H4 (cell line): ENCODE results near the gene ASAP2. TPM values are rescaled to one million over a fixed set of nuclear protein-coding genes. Genes with fewer than 3 reads are reported as not detected.

Source experiments
- DNase-seq: peaks from one replicate; pipeline ENCODE4 v3.0.0-alpha.2; 2015; ENCODE audit warnings: low spot score
- total RNA-seq: library from RNA; depleted of rRNA; stranded (reverse); fragments of >200 nt; shearing (Covaris generic); gene quantifications from 2 replicates; pipeline ENCODE4 v1.2.3, GENCODE V29; 2014

The ASAP2 gene
- total RNA-seq, 1 experiment from 2014 or later = 10.4 TPM

GRCh38 chr2:9345997-9346396, 139.4 kb downstream of the ASAP2 start:
- DNase-seq = no peak

DNA sequence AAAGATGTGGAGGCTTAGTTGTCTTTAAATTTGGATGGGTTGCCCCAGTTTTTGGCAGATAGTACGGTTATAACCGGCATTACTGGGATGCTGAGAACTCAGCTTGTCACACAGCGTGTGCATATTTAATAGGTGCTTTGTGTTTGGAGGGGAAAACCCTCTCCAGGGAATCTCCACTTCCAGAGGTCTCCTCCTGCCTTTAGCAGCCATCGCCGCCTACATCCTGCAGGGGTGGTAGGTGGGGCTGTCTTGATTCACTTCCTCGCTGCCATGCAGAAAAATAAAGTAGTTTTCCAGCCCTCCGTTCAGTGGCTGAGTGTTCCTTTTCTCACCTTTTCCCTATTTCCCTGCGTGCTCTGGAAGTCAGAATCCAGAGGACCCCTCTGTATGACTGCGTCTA, 140.3 kb downstream of the ASAP2 start:
- no peak for DNase-seq

DNA sequence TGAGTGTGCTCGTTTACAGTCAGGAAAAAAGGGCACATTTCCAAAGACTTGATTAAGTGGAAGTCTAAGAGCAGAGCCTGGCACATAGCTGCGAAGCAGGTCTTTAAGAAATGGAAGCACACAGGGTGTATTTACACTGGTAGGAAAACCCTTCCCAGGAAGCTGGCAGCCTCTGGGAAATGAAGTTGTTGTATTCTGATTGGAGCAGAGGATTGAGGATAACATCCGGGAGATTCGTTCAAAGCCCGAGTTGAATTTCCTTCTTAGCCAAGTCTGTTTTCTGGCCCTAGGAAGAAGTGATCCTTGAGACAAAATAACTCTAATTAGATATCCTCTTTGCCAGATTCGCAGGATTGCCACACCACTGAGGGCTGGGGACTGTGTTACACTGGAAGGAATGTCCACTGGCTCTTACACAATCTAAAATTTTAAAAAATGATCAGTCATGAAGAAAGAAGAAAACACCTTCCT, 140.8 kb downstream of the ASAP2 start:
- no peak for DNase-seq

DNA sequence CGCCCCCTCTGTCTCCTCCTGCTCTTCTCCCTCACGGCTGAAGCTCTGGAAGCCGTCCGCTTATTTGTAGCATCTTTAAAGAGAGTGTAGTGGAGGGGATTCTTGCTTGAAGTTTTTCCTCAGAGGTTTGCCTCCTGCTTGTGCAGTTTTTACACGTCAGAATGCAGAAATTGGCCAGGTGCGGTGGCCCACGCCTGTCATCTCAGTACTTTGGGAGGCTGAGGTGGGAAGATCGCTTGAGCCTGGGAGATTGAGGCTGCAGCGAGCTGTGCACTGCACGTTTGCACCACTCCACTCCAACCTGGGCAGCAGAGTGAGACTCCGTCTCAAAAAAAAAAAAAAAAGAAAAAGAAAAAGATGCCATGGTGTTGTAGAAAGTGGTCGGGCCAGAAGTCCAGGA, 147.7 kb downstream of the ASAP2 start:
- DNase-seq = no peak

DNA sequence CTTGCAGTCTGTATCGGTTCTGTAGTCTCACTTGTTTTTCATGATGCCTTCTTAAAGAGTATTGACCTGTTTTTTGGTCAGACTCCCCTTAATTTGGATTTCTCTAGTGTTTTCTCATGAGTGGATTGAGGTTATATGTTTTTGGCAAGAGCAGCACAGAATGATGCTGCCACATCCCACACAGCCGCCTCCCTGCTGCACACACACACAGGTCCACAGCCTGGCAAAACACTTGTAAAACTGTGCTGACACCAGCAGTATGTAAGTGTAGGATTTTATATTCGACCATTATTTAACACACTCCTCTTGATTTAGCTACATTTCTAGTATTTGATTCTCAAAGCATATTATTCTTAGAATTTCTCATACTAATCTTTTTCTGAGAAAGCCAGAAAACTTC, 148.7 kb downstream of the ASAP2 start:
- no peak for DNase-seq

DNA sequence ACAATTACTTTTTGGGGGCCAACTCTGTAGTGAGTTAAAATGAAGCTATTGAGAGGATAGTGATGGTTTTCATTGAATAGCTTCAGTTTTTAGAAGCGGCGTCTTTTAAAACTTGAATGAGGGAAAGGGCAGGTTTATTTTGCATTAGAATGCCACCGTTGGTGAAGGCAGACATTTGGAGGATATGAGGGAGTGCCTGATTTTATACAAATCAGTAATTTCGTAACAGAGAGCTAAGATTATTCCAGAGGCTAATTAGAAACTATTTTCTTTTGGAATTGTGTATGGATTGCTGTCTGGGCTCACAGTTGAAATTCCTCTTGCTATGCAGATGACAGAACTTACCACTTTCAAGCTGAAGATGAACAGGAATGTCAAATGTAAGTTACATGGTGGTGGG, 149.1 kb downstream of the ASAP2 start:
- DNase-seq = no peak

DNA sequence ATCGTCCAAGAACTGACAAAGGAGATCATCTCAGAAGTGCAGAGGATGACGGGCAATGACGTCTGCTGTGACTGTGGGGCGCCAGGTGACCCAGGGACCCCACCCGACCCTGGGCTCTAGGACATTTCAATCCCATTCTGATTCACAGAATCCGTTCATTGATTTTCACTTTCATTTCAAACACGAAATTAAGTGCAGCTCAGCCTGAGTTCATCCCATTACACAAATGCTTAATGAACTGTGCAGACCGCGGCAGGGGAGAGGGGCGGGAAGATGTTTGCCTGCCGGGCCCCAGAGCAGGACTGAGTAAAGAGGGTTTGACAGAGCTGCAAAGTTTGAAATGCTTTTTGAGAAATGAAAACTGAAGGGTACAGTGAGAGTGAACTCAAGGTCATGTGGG, 149.6 kb downstream of the ASAP2 start:
- no peak for DNase-seq

DNA sequence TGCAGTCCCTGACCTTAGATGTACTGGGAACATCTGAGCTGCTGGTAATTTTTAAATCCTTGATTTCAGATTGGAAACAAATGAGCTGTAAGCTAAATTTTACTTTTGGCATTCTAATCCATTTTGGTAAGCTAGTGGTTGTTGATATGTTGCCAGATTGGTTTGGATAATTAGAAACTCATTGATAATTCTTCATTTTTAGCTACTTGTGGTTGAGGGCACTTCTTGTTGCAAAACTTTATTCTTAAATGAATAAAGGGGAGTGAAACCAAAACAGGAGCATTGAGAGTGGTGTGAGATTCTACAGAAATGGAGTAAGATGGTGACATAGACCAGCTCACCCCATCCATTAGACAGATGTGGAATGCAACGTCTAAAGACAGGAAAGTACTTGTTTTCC, 152.2 kb downstream of the ASAP2 start:
- no peak for DNase-seq

DNA sequence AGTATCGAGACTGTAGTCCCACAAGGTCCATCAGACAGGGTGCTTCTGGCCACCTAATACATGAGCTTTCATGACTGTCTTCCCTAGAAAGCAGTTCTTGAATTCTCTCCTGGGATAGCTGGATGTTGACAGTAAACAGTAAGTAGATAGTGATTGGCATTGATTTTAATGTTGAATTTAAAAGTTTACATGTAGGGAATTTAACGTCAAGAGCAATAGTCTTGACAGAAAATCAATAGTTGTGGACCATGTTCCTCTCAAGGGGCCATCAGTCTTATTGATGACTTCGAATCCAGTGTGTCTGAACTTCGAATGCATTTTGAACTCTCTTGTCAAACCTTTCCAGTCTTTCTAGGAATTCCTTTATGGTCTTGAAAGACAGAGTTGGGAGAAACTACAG, 152.9 kb downstream of the ASAP2 start:
- no peak for DNase-seq

DNA sequence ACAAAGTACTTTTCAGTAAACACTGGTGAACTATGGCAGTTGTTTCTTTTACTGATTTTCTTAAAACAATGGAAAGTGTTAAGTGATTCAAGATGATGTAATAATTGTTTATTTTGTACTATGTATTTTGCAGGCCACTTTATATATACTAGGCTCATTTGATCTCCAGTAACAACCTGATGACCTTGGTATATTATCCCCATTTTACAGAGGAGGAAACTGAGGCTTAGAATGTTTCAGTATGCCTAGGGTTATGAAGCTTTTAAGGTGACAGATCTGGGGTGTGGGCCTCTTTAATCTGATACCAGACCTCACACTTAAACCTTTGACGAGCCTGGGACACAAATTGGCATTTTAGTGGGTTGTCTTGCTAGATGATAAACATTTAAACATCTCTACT, 153.5 kb downstream of the ASAP2 start:
- no peak for DNase-seq

DNA sequence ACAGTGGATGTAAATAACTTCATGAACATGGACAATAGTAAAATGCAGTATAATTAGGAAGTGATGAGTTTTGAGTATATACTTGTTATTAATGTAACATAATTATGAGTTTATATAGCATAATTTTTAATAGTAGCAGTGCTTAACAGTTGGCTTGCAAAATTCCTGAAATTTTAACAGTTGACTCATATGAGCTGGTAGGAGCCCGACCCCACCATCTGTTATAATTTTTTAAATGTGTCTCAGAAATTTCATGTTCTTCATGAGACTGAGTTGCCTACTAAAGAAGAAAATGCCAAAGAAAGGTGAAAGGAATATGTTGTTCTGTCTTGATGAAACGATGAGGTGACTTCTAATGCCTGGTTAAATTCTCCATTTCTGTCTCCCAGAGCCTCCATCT, 154.1 kb downstream of the ASAP2 start:
- DNase-seq = no peak

DNA sequence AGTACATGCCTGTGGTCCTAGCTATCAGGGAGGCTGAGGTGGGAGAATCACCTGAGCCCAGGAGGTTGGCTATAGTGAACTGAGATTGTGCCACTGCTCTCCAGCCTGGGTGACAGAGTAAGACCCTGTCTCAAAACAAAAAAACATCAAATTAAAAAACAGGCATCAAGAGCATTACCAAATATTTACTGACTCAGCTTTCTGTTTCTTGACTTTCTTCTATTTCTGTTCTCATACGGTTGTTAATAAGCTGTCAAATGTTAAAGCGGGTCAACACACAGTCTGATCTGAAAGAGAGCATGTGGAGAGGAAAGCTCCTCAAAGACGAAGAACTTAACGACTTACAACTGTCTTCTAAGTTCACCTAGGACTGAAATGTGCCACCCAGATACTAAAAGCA, 157.8 kb downstream of the ASAP2 start:
- DNase-seq = no peak

DNA sequence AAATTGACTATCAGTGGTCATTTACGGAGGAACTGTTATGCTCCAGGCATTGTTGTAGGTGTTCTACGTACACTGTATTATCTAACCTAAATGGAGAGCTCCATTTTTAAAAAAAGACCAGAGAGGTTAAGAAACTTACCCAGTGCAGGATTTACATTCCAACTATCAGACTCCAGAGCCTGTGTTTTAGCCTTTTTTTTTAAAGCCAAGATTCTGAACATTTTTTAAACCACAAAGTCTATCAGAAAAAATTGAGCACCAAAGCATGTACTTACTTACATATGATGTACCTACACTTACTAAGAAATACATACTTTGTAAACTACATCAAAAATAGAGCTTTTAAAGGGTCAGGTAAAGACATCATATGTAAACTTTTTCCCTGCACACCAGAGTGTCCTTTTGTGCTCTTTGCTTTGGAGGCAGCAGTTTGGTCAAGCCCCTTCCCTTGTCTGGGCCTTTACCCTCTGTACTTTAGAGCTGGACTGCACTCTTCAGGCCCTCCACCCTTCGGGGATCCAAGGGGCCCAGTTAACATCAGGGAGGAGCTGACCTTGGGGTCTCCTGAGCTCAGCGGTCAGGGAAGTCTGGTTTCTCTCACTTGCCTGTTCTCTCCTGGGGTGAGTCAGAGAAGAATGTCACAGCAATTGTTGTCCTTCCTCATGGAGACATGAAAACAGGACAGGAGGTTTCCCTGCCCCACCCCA, 158.3 kb downstream of the ASAP2 start:
- DNase-seq = no peak

DNA sequence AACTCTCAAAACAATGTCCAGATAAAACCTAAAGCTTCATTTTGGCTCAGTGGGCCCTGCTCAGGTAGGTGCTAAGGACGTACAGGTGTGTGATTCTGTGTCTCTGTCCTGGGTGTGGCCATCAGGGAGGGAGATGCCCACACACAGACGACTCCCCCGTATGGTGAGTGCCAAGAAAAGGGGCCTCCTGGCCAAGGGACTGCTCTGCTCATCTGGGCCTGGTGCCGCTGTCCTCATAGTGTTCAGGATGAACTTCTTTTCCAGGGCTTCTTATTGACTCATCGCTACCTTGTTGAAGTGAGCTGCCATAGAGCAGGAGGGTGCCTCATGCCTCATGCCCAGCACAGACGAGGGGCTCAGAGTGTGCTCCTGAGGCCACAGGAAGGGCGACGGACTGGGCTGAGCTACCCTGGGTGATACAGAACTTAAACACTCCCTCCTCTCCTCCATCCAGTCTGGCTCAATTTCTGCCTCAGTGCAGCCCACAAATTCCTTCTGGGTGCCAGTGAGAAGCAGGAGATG, 158.9 kb downstream of the ASAP2 start:
- no peak for DNase-seq

DNA sequence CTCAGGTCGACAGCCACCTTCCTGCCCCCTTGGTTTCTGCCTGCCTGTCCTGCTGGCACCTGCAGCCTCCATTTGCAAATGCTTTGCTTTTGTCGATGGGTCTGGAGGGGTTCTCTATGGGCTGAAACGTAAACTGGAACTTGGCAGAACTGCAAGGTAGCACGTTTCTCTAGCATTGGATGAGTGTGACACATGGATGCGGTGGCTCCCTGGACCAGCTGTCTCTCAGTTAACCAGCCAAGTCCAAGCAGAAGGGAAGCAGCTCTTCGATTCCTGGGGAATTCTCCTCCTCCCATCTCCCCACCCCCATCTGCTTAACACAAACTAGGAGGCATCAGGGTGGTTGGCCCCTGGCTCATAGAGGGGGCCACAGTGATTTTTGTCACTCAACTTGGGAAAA, 159.4 kb downstream of the ASAP2 start:
- no peak for DNase-seq

GRCh38 chr2:9370746-9371145, 164.1 kb downstream of the ASAP2 start:
- no peak for DNase-seq

GRCh38 chr2:9373047-9373446, 166.4 kb downstream of the ASAP2 start:
- DNase-seq = no peak

- no peak for DNase-seq
Measured at GRCh38 chr2:9373476-9373875, 166.9 kb downstream of the ASAP2 start.

DNA sequence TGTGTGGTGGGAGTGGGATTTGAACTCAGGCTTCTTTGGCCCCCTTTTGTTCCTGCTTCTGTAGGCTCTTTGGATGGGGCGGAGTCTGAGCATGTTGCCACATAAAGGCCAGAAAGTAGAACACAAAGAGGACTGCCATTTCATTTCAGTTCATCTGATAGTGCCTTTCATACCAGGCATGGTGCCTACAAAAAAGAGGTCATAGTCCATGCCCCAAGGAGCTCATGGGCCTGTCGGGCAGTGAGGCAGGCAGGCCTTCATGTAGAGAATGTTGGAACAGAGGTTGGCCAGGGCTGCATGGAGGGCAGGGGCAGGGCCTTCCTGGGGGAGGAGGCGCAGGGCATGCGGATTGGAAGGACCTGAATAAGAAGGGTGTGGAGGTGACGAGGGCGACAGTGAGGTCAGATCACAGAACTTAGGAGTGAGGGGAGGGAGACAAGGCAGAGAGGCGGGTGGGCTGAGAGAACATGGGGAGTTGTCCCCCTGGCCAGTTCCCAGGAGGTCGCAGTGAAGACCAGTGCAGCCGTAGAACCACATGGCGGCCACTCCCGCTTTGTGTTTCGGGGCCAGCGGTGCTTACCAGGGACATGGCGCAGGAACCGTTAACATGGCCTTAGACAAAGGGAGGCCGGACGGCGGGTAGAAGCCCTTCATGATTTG, 167.6 kb downstream of the ASAP2 start:
- DNase-seq = no peak

- no peak for DNase-seq
Measured at GRCh38 chr2:9375857-9376428, 169.3 kb downstream of the ASAP2 start.

DNA sequence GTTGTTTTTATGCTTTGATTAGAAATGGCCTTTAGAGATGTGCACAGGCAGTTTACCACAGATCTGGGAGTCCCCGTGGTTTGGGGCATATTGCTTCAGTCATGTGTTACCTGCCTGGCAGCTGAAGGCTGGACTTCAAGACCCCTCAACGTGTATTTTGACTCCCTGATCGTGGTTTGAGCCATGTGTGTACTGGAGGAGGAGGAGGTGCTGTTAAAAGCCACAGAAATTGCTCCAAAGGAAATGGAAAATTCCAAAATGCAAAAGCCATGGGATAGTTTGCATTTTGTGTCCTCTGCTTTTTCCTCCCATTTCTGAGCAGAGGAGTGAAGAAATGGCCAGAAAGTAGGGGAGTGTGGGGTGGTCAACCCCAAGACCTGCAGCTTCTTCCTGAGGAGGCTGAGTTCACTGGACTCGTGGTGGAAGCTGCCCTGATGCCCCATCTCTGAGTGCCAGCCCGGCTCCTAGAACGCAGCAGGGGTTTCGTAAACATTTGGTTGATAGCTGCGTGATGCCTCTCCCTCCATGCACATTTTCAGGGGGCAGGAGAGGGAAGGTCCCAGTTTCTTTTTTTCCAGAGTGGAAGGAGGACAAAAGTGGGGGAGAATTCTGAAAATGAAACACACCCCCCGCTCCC, 171.0 kb downstream of the ASAP2 start:
- DNase-seq = no peak
